Tibial nerve (tissue), 4 donors: ENCODE results near the gene SLAIN1. TPM values are rescaled to one million over a fixed set of nuclear protein-coding genes. Genes with fewer than 3 reads are reported as not detected.

Experiments
- DNase-seq, 2 donors: peaks; one replicate each; pipeline ENCODE4 v3.0.0-alpha.2; 2019; ENCODE audit warnings: low spot score in 2 of 2
- H3K27ac ChIP-seq, 4 donors: fragments of 200-600 bp; sonication (generic) in 3 of 4; one replicate each; pipeline ENCODE4 v1.5.1; 2017 to 2019; ENCODE audit warnings: mild to moderate bottlenecking in 1 of 4
- H3K27me3 ChIP-seq, 2 donors: fragments of 200-600 bp; sonication (generic) in 1 of 2; one replicate each; pipeline versions ENCODE4 v1.5.1 to v1.6.0; 2017 to 2019
- H3K36me3 ChIP-seq, 3 donors: fragments of 200-600 bp; sonication (generic); one replicate each; pipeline ENCODE4 v1.5.1; 2018 to 2019
- H3K4me1 ChIP-seq, 4 donors: fragments of 200-600 bp; sonication (generic) in 3 of 4; one replicate each; pipeline ENCODE4 v1.5.1; 2017 to 2019
- H3K4me3 ChIP-seq, 4 donors: fragments of 200-600 bp; sonication (generic) in 3 of 4; one replicate each; pipeline ENCODE4 v1.5.1; 2017 to 2019; ENCODE audit warnings: mild to moderate bottlenecking in 1 of 4, moderate library complexity in 1 of 4
- H3K9me3 ChIP-seq, 4 donors: fragments of 200-600 bp; sonication (generic) in 3 of 4; one replicate each; pipeline ENCODE4 v1.5.1; 2017 to 2019
- EP300 ChIP-seq, 2 donors: sonication (generic); formaldehyde crosslinking; IDR thresholded peaks; one replicate each; pipeline ENCODE4 v1.6.1; 2017; ENCODE audit warnings: antibody characterized with exemption in 2 of 2, mild to moderate bottlenecking in 1 of 2
- POLR2A ChIP-seq, 2 donors: fragments of 450-650 bp; IDR thresholded peaks; one replicate each; pipeline ENCODE4 v1.6.1; 2017; ENCODE audit warnings: antibody characterized with exemption in 2 of 2, mild to moderate bottlenecking in 2 of 2, moderate library complexity in 2 of 2
- WGBS, 2 donors: methylation state at CpG; one replicate each; pipeline ENCODE4 v1.1.5; 2018; 5-methylcytosine and 5-hydroxymethylcytosine counted together
- total RNA-seq, 4 donors: library from RNA; depleted of rRNA; stranded (reverse); fragments of >200 nt; gene quantifications; one replicate each; pipeline ENCODE4 v1.1.0, GENCODE V29; 2016
- TF ChIP-seq, protein P1 (sequence below), 5 experiments: fragments of 200-600 bp in 3 of 5; fragments of 450-650 bp in 2 of 5; sonication (generic) in 3 of 5; IDR thresholded peaks; one replicate each; pipeline ENCODE4 v1.5.1; 2016 to 2019; ENCODE audit warnings: antibody characterized with exemption in 5 of 5, mild to moderate bottlenecking in 3 of 5, moderate library complexity in 2 of 5

The SLAIN1 gene
- total RNA-seq, 4 donors from 2014 or later: 2.8 to 13.5 (median 5.0) TPM

DNA sequence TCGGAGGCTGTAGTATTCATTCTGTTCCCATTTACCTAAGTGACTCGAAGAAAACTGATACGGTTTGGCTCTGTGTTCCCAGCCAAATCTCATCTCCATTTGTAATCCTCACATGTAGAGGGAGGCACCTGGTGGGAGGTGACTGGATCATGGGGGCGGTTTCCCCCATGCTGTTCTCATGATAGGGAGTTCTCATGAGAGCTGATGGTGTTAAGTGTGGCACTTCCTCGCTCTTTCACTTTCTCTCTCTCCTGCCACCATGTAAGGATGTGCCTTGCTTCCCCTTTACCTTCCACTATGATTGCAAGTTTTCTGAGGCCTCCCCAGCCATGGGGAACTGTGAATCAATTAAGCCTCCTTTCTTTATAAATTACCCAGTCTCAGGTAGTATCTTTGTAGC lies 23.5 kb downstream of the SLAIN1 start:
- Histone ChIP-seq H3K36me3 (peaks cover 0 to 11% (median 0%) of the 10 kb centered on the region in 3 donors), H3K27me3 (no peaks in the 10 kb centered on the region), H3K4me3 (no peak overlapping the region), H3K9me3 (no peaks in the 10 kb centered on the region), H3K4me1 (no peaks in the 10 kb centered on the region), H3K27ac (no peak overlapping the region)
- 79 to 91% methylated on average over 5 of the region's 5 CpGs for WGBS, 2 donors
- DNase-seq: no peak
- TF ChIP-seq EP300 (IDR thresholded peaks at IDR 0.05): no peak
- TF ChIP-seq, protein P1, sequence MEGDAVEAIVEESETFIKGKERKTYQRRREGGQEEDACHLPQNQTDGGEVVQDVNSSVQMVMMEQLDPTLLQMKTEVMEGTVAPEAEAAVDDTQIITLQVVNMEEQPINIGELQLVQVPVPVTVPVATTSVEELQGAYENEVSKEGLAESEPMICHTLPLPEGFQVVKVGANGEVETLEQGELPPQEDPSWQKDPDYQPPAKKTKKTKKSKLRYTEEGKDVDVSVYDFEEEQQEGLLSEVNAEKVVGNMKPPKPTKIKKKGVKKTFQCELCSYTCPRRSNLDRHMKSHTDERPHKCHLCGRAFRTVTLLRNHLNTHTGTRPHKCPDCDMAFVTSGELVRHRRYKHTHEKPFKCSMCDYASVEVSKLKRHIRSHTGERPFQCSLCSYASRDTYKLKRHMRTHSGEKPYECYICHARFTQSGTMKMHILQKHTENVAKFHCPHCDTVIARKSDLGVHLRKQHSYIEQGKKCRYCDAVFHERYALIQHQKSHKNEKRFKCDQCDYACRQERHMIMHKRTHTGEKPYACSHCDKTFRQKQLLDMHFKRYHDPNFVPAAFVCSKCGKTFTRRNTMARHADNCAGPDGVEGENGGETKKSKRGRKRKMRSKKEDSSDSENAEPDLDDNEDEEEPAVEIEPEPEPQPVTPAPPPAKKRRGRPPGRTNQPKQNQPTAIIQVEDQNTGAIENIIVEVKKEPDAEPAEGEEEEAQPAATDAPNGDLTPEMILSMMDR (IDR thresholded peaks at IDR 0.05): no peak
- no peak for TF ChIP-seq POLR2A (IDR thresholded peaks at IDR 0.05)

- no peak overlapping the region for H3K4me3 ChIP-seq
- no peaks in the 10 kb centered on the region for H3K9me3 ChIP-seq
- H3K27me3 ChIP-seq: no peaks in the 10 kb centered on the region
- TF ChIP-seq, protein P1 (IDR thresholded peaks at IDR 0.05): no peak
- no peak for TF ChIP-seq EP300 (IDR thresholded peaks at IDR 0.05)
- TF ChIP-seq POLR2A (IDR thresholded peaks at IDR 0.05): no peak
- no peak for DNase-seq
- H3K36me3 ChIP-seq: peaks cover 0 to 11% (median 0%) of the 10 kb centered on the region in 3 donors
- no peaks in the 10 kb centered on the region for H3K4me1 ChIP-seq
- H3K27ac ChIP-seq: no peak overlapping the region
- 77 to 90% methylated on average over 6 of the region's 6 CpGs for WGBS, 2 donors
These were observed 26.6 kb downstream of the SLAIN1 start for GRCh38 chr13:77724092-77724491.

- Histone ChIP-seq H3K27ac (no peak overlapping the region), H3K4me1 (no peaks in the 10 kb centered on the region), H3K9me3 (no peaks in the 10 kb centered on the region), H3K4me3 (no peak overlapping the region), H3K36me3 (peaks cover 0 to 11% (median 0%) of the 10 kb centered on the region in 3 donors), H3K27me3 (no peaks in the 10 kb centered on the region)
- DNase-seq: no peak
- TF ChIP-seq, protein P1 (IDR thresholded peaks at IDR 0.05): no peak
- no peak for TF ChIP-seq EP300 (IDR thresholded peaks at IDR 0.05)
- WGBS, 2 donors: 86 to 88% methylated on average over 1 of the region's 1 CpG
These were observed 27.6 kb downstream of the SLAIN1 start for GRCh38 chr13:77725071-77725470.

DNA sequence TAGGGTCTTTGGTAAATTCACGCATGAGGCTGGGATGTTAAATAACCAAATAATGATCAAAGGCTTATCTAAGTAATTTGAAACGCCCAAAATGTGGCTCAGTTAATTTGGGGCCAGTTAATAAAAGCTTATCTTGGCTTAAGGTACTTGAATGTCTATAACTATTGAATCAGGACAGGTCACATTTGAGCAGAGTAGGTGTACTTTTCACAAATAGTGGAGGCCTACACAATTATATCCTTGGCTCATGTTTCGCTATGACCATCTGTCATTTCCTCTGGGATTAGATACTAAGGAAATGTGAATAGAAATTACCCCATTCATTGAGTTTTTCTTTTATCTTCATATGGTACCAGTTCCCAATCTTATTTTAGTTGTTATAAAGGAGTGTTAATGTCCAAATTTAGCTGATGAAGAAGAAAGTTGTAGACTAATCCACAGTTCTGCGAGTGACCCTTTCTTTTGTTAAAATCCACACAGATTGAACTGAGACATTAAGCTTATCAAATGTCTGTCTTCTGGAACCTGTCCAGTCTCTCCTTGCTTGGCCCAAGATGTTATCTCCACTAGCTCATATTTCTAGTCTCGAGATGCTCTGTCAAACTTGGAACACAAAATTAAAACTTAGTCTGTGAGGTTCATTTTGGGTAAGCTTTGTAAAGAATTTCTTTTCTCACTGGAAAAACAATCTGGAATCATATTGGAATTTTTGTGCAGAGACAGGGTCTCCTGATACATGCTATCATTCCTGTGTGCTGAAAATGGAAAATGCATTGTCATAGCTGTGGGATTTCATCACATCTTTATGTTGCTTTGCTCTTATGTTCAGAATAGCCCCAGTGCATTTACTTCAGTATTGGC lies 31.0 kb downstream of the SLAIN1 start:
- H3K4me3 ChIP-seq: no peak overlapping the region
- whole genome bisulfite sequencing, 2 donors: 72 to 74% methylated on average over 5 of the region's 5 CpGs
- no peaks in the 10 kb centered on the region for H3K4me1 ChIP-seq
- TF ChIP-seq, protein P1 (IDR thresholded peaks at IDR 0.05): no peak
- TF ChIP-seq POLR2A (IDR thresholded peaks at IDR 0.05): no peak
- TF ChIP-seq EP300 (IDR thresholded peaks at IDR 0.05): no peak
- H3K36me3 ChIP-seq: no peaks in the 10 kb centered on the region
- no peak for DNase-seq
- no peak overlapping the region for H3K27ac ChIP-seq
- no peaks in the 10 kb centered on the region for H3K9me3 ChIP-seq
- no peaks in the 10 kb centered on the region for H3K27me3 ChIP-seq

- TF ChIP-seq EP300 (IDR thresholded peaks at IDR 0.05) (no peak), POLR2A (IDR thresholded peaks at IDR 0.05) (no peak)
- TF ChIP-seq, protein P1 (IDR thresholded peaks at IDR 0.05): no peak
- no peaks in the 10 kb centered on the region for H3K27me3 ChIP-seq
- WGBS, 2 donors: 66 to 78% methylated on average over 8 of the region's 8 CpGs
These were observed 32.2 kb downstream of the SLAIN1 start for GRCh38 chr13:77729502-77730221.

More at GRCh38 chr13:77729502-77730221, 32.2 kb downstream of the SLAIN1 start:
- Histone ChIP-seq H3K9me3 (no peaks in the 10 kb centered on the region), H3K36me3 (no peaks in the 10 kb centered on the region), H3K4me3 (no peak overlapping the region), H3K27ac (no peak overlapping the region), H3K4me1 (no peaks in the 10 kb centered on the region)
- no peak for DNase-seq
